Esophagus muscularis mucosa (tissue), 4 donors: ENCODE data around the gene MAP3K15. TPM values are rescaled to one million over a fixed set of nuclear protein-coding genes. Genes with fewer than 3 reads are reported as not detected.

Source experiments
- DNase-seq: peaks from one replicate; pipeline ENCODE4 v3.0.0-alpha.2; 2017; ENCODE audit errors: extremely low spot score
- H3K27ac ChIP-seq, 4 donors: fragments of 200-600 bp; sonication (generic); replicated peaks in 1 of 4; 1 replicate in 3 of 4; 2 replicates in 1 of 4; pipeline ENCODE4 v1.5.1; 2016 to 2019; ENCODE audit warnings: mild to moderate bottlenecking in 1 of 4
- H3K27me3 ChIP-seq, 4 donors: fragments of 200-600 bp; sonication (generic); one replicate each; pipeline versions ENCODE4 v1.5.1 to v1.6.0; 2016 to 2019
- H3K36me3 ChIP-seq, 4 donors: fragments of 200-600 bp; sonication (generic); one replicate each; pipeline ENCODE4 v1.5.1; 2016 to 2019
- H3K4me1 ChIP-seq, 4 donors: fragments of 200-600 bp; sonication (generic); one replicate each; pipeline ENCODE4 v1.5.1; 2016 to 2019
- H3K4me3 ChIP-seq, 4 donors: fragments of 200-600 bp; sonication (generic); 1 replicate in 2 of 4; 2 replicates in 2 of 4; pipeline ENCODE4 v1.5.1; 2016 to 2019; ENCODE audit warnings: mild to moderate bottlenecking in 4 of 4, moderate library complexity in 1 of 4
- H3K9me3 ChIP-seq, 4 donors: fragments of 200-600 bp; sonication (generic); 1 replicate in 3 of 4; 2 replicates in 1 of 4; pipeline ENCODE4 v1.5.1; 2016 to 2019
- EP300 ChIP-seq: sonication (generic); formaldehyde crosslinking; IDR thresholded peaks from one replicate; pipeline ENCODE4 v1.6.1; 2017; ENCODE audit warnings: antibody characterized with exemption
- POLR2A ChIP-seq: fragments of 450-650 bp; IDR thresholded peaks from one replicate; pipeline ENCODE4 v1.6.1; 2017; ENCODE audit warnings: antibody characterized with exemption, moderate library complexity, mild to moderate bottlenecking, low read depth
- POLR2AphosphoS5 ChIP-seq, 2 donors: sonication (generic); formaldehyde crosslinking; IDR thresholded peaks; one replicate each; pipeline ENCODE4 v1.6.1; 2017; ENCODE audit warnings: antibody characterized with exemption in 2 of 2
- WGBS: methylation state at CpG from one replicate; pipeline ENCODE4 v1.1.5; 2018; 5-methylcytosine and 5-hydroxymethylcytosine counted together
- intact Hi-C: fragments of 100-400 bp; cut with DNase I; formaldehyde crosslinking; loops from one replicate; pipeline ENCODE4 v1.15.1; 2023
- total RNA-seq, 4 donors: library from RNA; depleted of rRNA; stranded (reverse); fragments of >200 nt; gene quantifications; one replicate each; pipeline versions ENCODE4 v1.1.0 to v1.2.1, GENCODE V29; 2016
- TF ChIP-seq, protein P1 (sequence below), 3 experiments: fragments of 200-600 bp in 2 of 3; fragments of 450-650 bp in 1 of 3; sonication (generic) in 2 of 3; IDR thresholded peaks; one replicate each; pipeline ENCODE4 v1.5.1; 2017 to 2019; ENCODE audit warnings: antibody characterized with exemption in 3 of 3, mild to moderate bottlenecking in 2 of 3, moderate library complexity in 1 of 3

MAP3K15 gene
- total RNA-seq, 4 donors from 2014 or later, result 0.13 to 0.33 TPM; not detected in 2

DNA sequence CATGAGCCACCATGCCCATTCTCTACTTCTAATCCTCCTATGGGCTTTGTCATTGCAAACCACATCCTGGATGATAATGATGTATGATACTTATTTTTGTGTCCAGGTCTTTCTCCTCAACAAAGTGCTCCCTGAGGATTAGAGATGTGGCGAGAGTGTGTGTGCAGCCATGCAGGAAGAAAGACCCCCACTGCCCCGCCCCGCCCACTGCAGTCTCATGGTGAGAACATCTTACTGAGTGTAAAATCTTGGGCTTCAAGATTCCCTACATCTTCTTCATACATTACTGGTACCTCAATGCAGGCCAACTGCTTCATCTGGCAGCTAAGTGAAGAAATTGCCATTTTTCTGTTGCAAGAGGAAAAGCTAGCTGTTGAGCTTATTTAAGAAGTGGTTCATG is 25.9 kb upstream of the MAP3K15 start:
- TF ChIP-seq, protein P1, sequence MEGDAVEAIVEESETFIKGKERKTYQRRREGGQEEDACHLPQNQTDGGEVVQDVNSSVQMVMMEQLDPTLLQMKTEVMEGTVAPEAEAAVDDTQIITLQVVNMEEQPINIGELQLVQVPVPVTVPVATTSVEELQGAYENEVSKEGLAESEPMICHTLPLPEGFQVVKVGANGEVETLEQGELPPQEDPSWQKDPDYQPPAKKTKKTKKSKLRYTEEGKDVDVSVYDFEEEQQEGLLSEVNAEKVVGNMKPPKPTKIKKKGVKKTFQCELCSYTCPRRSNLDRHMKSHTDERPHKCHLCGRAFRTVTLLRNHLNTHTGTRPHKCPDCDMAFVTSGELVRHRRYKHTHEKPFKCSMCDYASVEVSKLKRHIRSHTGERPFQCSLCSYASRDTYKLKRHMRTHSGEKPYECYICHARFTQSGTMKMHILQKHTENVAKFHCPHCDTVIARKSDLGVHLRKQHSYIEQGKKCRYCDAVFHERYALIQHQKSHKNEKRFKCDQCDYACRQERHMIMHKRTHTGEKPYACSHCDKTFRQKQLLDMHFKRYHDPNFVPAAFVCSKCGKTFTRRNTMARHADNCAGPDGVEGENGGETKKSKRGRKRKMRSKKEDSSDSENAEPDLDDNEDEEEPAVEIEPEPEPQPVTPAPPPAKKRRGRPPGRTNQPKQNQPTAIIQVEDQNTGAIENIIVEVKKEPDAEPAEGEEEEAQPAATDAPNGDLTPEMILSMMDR (IDR thresholded peaks at IDR 0.05), result no peak
- TF ChIP-seq EP300, result no peak
- no peak for TF ChIP-seq POLR2AphosphoS5 (IDR thresholded peaks at IDR 0.05)
- no peak for TF ChIP-seq POLR2A
- Histone ChIP-seq H3K4me1 (no peaks in the 10 kb centered on the region), H3K36me3 (peaks cover 0 to 46% (median 9%) of the 10 kb centered on the region in 4 donors), H3K27me3 (no peaks in the 10 kb centered on the region), H3K9me3 (no peaks in the 10 kb centered on the region), H3K4me3 (no peak overlapping the region), H3K27ac (no peak overlapping the region)
- WGBS, result 89% methylated on average over 3 of the region's 3 CpGs
- no peak for DNase-seq
- intact Hi-C loops, result loop anchor here (10.0 kb wide), 2 partner anchors 166 to 584 kb away; no protein-coding TSS in a partner anchor

DNA sequence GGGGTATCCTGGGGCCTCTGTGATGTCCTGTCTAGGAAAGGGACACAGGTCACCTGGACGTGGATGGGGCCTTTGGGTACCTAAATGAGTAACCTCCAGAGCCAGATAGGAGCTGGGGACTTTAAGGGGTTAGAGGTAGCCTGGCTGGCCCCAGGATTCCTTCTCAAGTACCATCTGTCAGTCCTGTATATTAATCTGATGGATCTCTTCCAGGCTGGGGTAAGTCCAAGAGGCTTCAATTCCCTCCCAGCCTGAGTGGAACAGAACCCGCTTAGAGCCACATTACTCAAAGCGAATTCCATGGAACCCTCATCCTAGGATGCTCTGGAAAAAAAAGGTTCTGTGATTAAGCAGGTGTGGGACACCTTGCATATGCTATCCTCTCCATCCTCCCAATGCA is 24.8 kb upstream of the MAP3K15 start:
- intact Hi-C loops, result loop anchor here (10.0 kb wide), 2 partner anchors 165 to 585 kb away; no protein-coding TSS in a partner anchor
- Histone ChIP-seq H3K9me3 (no peaks in the 10 kb centered on the region), H3K36me3 (peaks cover 0 to 41% (median 9%) of the 10 kb centered on the region in 4 donors), H3K4me1 (no peaks in the 10 kb centered on the region), H3K4me3 (no peak overlapping the region), H3K27me3 (no peaks in the 10 kb centered on the region), H3K27ac (no peak overlapping the region)
- no peak for TF ChIP-seq POLR2A
- no peak for TF ChIP-seq POLR2AphosphoS5 (IDR thresholded peaks at IDR 0.05)
- TF ChIP-seq, protein P1 (IDR thresholded peaks at IDR 0.05), result no peak
- TF ChIP-seq EP300, result no peak
- DNase-seq, result no peak
- 93% methylated on average over 3 of the region's 3 CpGs for WGBS

DNA sequence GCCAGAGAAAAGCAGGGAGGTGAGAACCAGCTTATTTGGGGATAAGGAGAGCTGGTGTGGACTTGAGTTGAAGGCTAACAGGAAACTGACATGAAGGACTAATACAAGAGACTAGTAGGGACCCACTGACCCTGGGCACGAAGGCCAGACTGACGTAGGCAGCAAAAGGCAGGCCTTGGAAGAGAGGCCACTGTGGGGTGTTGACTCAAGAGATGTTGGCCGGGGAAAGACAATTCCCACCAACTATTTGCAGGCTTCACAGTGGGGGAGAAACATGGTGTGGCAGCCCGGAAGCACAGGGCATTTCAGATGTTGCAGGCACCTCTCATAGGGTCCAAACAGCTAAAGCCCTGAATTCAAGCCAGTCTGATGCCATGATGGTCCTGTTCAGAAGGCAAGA is 24.4 kb upstream of the MAP3K15 start:
- DNase-seq, result no peak
- H3K27ac ChIP-seq, result no peak overlapping the region
- 86% methylated on average over 4 of the region's 4 CpGs for WGBS
- peaks cover 0 to 41% (median 9%) of the 10 kb centered on the region in 4 donors for H3K36me3 ChIP-seq
- no peaks in the 10 kb centered on the region for H3K9me3 ChIP-seq
- no peak for TF ChIP-seq EP300
- no peaks in the 10 kb centered on the region for H3K27me3 ChIP-seq
- no peak overlapping the region for H3K4me3 ChIP-seq
- intact Hi-C loops, result loop anchor here (10.0 kb wide), 2 partner anchors 165 to 585 kb away; no protein-coding TSS in a partner anchor
- no peaks in the 10 kb centered on the region for H3K4me1 ChIP-seq

GRCh38 chrX:19535476-19535875 is 20.2 kb upstream of the MAP3K15 start:
- peaks cover 0 to 15% (median 2%) of the 10 kb centered on the region in 4 donors for H3K36me3 ChIP-seq
- intact Hi-C loops, result no loop called here
- no peak overlapping the region for H3K27ac ChIP-seq
- 57% methylated on average over 2 of the region's 2 CpGs for WGBS
- H3K9me3 ChIP-seq, result no peaks in the 10 kb centered on the region
- H3K4me1 ChIP-seq, result no peaks in the 10 kb centered on the region
- TF ChIP-seq POLR2A, result no peak
- no peak for TF ChIP-seq POLR2AphosphoS5 (IDR thresholded peaks at IDR 0.05)
- no peak for TF ChIP-seq EP300
- TF ChIP-seq, protein P1 (IDR thresholded peaks at IDR 0.05), result peak in 2 of 3 experiments; percentile 20 to 26
- no peak overlapping the region for H3K4me3 ChIP-seq
- no peaks in the 10 kb centered on the region for H3K27me3 ChIP-seq
- DNase-seq, result no peak

DNA sequence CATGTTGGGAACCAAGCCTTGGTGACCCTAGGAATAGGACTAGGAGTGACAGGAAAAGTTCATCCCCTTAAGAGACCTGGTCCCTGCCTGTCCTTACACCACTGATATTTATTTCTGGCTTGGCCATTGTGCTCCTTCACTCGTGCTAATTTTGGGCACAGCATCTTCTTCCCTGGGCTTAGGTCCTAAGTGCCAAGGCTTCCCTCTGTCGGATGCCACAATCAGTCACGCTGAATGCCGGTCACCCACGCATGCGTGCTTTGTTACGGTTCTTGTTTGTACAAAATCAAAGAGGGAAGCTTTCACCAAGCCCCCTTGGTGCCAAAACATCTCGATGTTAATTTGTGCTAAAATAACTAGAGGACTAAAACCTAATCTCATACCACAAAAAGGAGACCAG is 17.4 kb upstream of the MAP3K15 start:
- H3K9me3 ChIP-seq, result no peaks in the 10 kb centered on the region
- TF ChIP-seq EP300, result no peak
- TF ChIP-seq, protein P1 (IDR thresholded peaks at IDR 0.05), result no peak
- TF ChIP-seq POLR2AphosphoS5 (IDR thresholded peaks at IDR 0.05), result no peak
- TF ChIP-seq POLR2A, result no peak
- H3K4me1 ChIP-seq, result no peaks in the 10 kb centered on the region
- no peak overlapping the region for H3K4me3 ChIP-seq
- intact Hi-C loops, result no loop called here
- H3K36me3 ChIP-seq, result peaks cover 0 to 13% (median 2%) of the 10 kb centered on the region in 4 donors
- no peak overlapping the region for H3K27ac ChIP-seq
- no peak for DNase-seq
- no peaks in the 10 kb centered on the region for H3K27me3 ChIP-seq
- WGBS, result 86% methylated on average over 8 of the region's 8 CpGs
